HG02840 (cell line): ENCODE results near the gene MX1.

Experiments used
- ATAC-seq: cut with Tn5 transposase; IDR thresholded peaks from one replicate; pipeline ENCODE4 v1.9.1; 2021; ENCODE audit warnings: mild to moderate bottlenecking, moderate library complexity, moderate number of reproducible peaks; ENCODE audit not compliant: unreplicated experiment, low FRiP score

The MX1 gene

GRCh38 chr21:41458121-41458520, 32.1 kb downstream of the MX1 start:
- ATAC-seq, result no peak

GRCh38 chr21:41458559-41458958, 32.5 kb downstream of the MX1 start:
- ATAC-seq, result no peak

GRCh38 chr21:41459884-41460534, 34.0 kb downstream of the MX1 start:
- no peak for ATAC-seq

- ATAC-seq, result no peak
Observed at GRCh38 chr21:41460578-41461527, 34.8 kb downstream of the MX1 start.

GRCh38 chr21:41465176-41465781, 39.2 kb downstream of the MX1 start:
- no peak for ATAC-seq

- no peak for ATAC-seq
Observed at GRCh38 chr21:41466024-41466820, 40.2 kb downstream of the MX1 start.

GRCh38 chr21:41470054-41470453, 44.0 kb downstream of the MX1 start:
- ATAC-seq, result no peak

- ATAC-seq, result no peak
Observed at GRCh38 chr21:41472753-41473548, 46.9 kb downstream of the MX1 start.

- no peak for ATAC-seq
Observed at GRCh38 chr21:41475714-41476420, 49.8 kb downstream of the MX1 start.

GRCh38 chr21:41477641-41478318, 51.7 kb downstream of the MX1 start:
- no peak for ATAC-seq

GRCh38 chr21:41478319-41479177, 52.5 kb downstream of the MX1 start:
- no peak for ATAC-seq

GRCh38 chr21:41479686-41480085, 53.6 kb downstream of the MX1 start:
- no peak for ATAC-seq

GRCh38 chr21:41480086-41480690, 54.1 kb downstream of the MX1 start:
- ATAC-seq, result no peak

- ATAC-seq, result no peak
Observed at GRCh38 chr21:41481191-41481590, 55.2 kb downstream of the MX1 start.

GRCh38 chr21:41482301-41482700, 56.3 kb downstream of the MX1 start:
- ATAC-seq, result no peak

GRCh38 chr21:41482980-41483379, 56.9 kb downstream of the MX1 start:
- no peak for ATAC-seq

- no peak for ATAC-seq
Observed at GRCh38 chr21:41483415-41483814, 57.4 kb downstream of the MX1 start.
